NCI-H2171 treated with DMSO at 0.1 percent for 48 hours (cell line): ENCODE measurements around the gene ARMH1.
"Not testable (repeated sequence)": the region's sequence is repeated elsewhere in the genome, so short reads cannot be mapped to it uniquely, and the experiment has no call there.

ENCODE experiments used
- DNase-seq: peaks from one replicate; lab custom pipeline; 2025; lab: John Stamatoyannopoulos, UW

The ARMH1 gene

GRCh38 chr1:44694863-44695478 is 20.5 kb downstream of the ARMH1 start:
- DNase-seq = no peak

- no peak for DNase-seq
Measured at GRCh38 chr1:44695671-44696070, 21.2 kb downstream of the ARMH1 start.

GRCh38 chr1:44696101-44696500 is 21.6 kb downstream of the ARMH1 start:
- DNase-seq = no peak

- DNase-seq = no peak
Measured at GRCh38 chr1:44696789-44697345, 22.4 kb downstream of the ARMH1 start.

- no peak for DNase-seq
Measured at GRCh38 chr1:44698138-44698537, 23.6 kb downstream of the ARMH1 start.

GRCh38 chr1:44699375-44699774 is 24.9 kb downstream of the ARMH1 start:
- DNase-seq = not testable (repeated sequence)

GRCh38 chr1:44700573-44700972 is 26.1 kb downstream of the ARMH1 start:
- DNase-seq = peak; percentile 4

- DNase-seq = no peak
Measured at GRCh38 chr1:44701141-44701573, 26.6 kb downstream of the ARMH1 start.

- no peak for DNase-seq
Measured at GRCh38 chr1:44705470-44705869, 31.0 kb downstream of the ARMH1 start.

GRCh38 chr1:44705938-44706337 is 31.4 kb downstream of the ARMH1 start:
- peak; percentile 7 for DNase-seq

GRCh38 chr1:44707112-44707881 is 32.8 kb downstream of the ARMH1 start:
- DNase-seq = no peak

GRCh38 chr1:44707959-44708831 is 33.7 kb downstream of the ARMH1 start:
- no peak for DNase-seq

GRCh38 chr1:44713321-44713781 is 38.8 kb downstream of the ARMH1 start:
- peak; percentile 38 for DNase-seq

GRCh38 chr1:44714532-44714931 is 40.0 kb downstream of the ARMH1 start:
- DNase-seq = no peak

GRCh38 chr1:44714944-44715571 is 40.5 kb downstream of the ARMH1 start:
- peak; percentile 58 for DNase-seq

GRCh38 chr1:44717156-44717555 is 42.6 kb downstream of the ARMH1 start:
- no peak for DNase-seq

GRCh38 chr1:44717653-44718052 is 43.1 kb downstream of the ARMH1 start:
- no peak for DNase-seq

GRCh38 chr1:44718091-44718490 is 43.6 kb downstream of the ARMH1 start:
- no peak for DNase-seq

- DNase-seq = no peak
Measured at GRCh38 chr1:44719318-44719717, 44.8 kb downstream of the ARMH1 start.

GRCh38 chr1:44720281-44720680 is 45.8 kb downstream of the ARMH1 start:
- no peak for DNase-seq

- DNase-seq = peak; percentile 76
Measured at GRCh38 chr1:44721485-44722361, 47.2 kb downstream of the ARMH1 start.
